SK-N-MC (cell line): ENCODE results near the gene ZC3H13.

Source experiments
- EZH2 ChIP-seq: fragments of 200-600 bp; sonication (generic); IDR thresholded peaks from one replicate; pipeline ENCODE4 v1.6.1; 2017; ENCODE audit warnings: antibody characterized with exemption
- FOXP2 ChIP-seq: optimal IDR thresholded peaks from 2 replicates; pipeline ENCODE3; 2011; ENCODE audit warnings: mild to moderate bottlenecking, moderate library complexity; ENCODE audit not compliant: insufficient read depth; ENCODE audit errors: extremely low read length, control extremely low read depth
- POLR2AphosphoS5 ChIP-seq: IDR thresholded peaks from 2 replicates; pipeline ENCODE4 v1.6.1; 2012; ENCODE audit warnings: mild to moderate bottlenecking, low read depth, low read length, borderline replicate concordance

GRCh38 chr13:45928843-45929242 lies 123.7 kb downstream of the ZC3H13 start:
- TF ChIP-seq EZH2 (no peak), POLR2AphosphoS5 (no peak), FOXP2 (no peak)
